Putamen (tissue), 1 donor: Measurements from ENCODE around the gene PHAF1.

Source experiments
- DNase-seq: peaks from one replicate; pipeline ENCODE4 v3.0.0-alpha.2; 2016; ENCODE audit warnings: low spot score

PHAF1 gene

DNA sequence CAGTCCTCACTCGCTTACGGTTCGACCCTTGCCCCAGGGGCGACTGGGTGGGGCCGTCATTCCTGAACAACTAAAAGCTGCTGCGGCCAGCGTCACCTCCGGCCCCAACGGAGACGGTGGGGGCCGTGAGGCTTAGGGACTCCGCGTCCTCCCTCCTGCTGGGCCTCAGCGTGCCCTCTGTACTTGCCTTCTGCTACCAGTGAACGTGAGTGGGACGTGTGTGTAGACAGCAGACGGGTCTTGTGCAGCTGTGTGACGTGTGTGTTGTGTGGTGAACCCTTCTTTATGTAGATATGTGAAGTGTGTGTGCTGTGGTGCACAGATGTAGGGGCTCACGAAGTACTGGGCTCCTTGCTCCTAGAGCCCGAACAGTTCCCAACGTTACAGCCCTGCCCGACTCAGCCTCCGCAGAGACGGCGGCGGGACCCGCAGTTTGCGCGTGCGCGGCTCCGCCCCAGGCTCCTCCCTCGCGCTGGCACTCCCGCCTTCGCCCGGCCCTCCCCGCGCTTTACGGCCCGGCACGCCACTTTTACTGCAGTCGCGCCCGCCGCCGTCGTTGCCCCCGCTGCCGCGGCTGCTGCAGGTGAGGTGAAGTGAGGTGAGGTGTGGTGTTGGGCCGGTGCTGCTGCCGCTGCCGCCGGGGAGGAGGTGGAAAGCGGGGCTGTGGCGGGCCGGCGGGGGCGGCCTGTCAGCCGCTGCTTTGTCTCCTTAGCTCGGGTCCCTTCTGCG, at the start of gene PHAF1:
PHAF1 (plus strand) TSS at position 535 of the 729 bp plus-strand sequence. CDS start 235 bp downstream, outside the sequence.
- DNase-seq: peak; percentile 92

DNA sequence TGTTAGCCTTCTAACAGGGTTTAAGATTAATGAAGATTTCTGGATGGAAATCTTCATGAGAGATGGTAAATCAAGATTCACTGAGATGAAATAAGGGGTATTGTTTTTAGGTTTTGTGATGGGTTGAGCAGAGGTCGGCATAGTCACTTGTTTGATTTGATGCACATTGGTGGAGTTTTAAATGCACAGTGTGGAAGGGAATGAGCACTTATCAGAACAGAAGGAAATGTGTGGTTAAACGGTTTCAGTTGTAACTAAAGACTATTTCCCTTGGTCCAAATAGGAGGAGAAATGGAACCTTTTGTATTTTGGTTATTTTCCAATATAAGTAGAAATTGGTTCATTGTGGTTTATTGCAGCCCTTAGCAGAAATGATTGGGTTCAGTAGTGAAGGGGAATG, 46.7 kb upstream of the PHAF1 start:
- DNase-seq: no peak

DNA sequence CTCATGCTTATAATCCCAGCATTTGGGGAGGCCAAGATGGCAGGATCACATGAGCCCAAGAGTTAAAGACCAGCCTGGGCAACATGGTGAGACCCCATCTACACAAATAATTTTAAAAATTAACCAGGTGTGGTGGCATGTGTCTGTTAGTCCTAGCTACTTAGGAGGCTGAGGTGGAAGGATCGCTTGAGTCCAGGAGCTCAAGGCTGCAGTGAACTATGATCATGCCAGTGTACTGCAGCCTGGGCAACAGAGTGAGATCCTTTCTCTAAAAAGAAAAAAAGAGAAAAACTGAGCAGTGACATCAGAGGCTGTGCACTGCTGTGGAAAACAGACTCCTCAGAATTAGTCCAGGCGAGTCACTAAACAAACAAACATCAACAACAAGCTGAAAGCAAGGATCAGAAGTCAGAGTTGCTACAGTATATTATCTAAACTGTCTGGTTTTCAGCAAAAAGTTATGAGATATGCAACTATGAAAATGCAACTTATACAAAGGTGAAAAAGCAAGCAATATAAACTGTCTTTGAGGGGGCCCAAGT, 41.5 kb upstream of the PHAF1 start:
- no peak for DNase-seq

DNA sequence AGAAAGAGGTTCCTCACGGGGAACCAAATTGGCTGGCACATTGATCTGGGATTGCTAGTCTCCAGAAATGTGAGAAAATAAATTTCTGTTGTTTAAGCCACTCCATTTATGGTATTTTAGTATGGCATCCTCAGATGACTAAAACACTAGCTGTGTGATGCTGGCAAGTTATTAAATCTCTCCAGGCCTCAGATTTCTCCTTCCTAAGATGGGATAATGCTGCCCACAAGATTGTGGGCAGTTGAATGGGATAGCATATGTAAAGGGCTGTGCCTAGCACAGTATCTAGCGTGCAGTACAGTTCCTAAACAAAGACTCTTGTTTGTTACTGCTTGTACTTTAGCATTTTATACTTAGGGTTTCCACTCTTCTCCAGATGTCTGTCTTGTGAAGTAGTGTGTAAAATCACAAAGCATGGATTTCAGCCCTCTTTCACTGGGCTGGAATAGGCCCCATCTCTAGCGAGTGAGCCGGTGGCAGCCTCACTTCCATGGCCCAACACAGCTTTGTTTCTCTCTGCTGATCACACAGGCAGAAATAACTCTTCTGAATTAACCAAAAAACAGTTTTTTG, 38.2 kb upstream of the PHAF1 start:
- DNase-seq: peak; percentile 32

DNA sequence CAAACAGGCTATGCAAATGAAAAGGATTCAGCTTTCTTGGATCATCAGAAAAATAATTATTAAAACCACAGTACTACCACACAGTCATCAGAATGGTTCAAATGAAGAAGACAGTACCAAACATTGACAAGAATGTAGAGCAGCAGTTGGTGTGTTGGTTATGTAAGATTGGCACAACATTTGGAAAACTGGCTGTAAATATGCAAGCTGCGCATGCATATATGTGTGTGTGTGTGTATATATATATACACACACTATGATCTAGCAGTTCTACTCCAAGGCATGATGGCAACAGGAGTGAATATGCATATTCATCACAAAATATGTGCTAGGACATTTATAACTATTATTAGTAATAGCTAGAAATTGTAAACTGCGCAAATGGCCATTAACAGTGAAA, 34.4 kb upstream of the PHAF1 start:
- DNase-seq: no peak

DNA sequence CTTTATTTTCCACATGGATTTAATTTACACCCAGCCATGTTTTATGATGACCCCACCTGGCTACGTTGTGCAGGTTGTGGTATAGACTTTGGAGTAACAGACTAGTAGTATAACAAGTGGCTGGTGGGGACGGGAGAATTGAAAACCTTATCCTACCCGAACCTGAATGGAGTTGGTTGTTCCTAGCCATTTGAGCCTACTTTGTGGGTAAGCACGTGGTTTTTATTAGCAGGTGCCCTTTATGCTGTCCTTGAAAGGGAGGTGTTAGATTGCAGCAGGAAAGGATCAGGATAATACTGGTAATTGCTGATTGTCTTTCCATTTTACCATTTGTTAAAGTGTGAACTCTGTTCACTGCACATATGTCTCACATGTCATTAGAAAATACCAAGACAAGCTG, 31.9 kb upstream of the PHAF1 start:
- DNase-seq: no peak

DNA sequence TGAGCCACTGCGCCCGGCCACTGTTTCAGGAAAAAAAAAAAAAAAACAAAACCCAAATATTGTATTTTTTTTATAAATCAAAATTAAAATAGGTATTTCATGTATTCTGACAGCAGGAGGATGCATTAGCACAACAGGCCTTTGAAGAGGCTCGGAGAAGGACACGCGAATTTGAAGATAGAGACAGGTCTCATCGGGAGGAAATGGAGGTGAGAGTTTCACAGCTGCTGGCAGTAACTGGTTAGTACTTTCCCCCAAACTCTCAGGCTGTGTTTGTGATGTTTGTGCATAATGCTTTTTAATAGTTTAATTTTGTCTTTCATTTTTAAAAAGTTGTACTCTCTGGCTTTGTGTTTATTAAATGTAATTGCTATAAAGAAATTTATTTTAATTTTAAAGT, 27.6 kb upstream of the PHAF1 start:
- no peak for DNase-seq

DNA sequence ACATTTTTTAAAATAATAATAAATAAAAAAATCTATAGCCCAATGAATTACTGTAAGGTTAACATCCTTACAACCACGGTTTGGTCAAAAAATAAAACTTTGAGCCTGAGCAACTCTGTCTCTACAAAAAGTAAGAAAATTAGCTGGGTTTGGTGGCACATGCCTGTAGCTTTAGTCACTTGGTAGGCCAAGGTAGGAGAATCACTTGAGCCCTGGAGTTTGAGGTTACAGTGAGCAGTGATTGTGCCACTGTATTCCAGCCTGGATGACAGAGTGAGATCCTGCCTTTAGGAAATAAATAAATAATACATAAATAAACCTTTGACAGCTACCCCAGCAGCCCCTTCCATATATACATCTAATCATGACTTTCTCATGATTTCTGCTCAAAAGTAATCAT, 26.9 kb upstream of the PHAF1 start:
- no peak for DNase-seq

DNA sequence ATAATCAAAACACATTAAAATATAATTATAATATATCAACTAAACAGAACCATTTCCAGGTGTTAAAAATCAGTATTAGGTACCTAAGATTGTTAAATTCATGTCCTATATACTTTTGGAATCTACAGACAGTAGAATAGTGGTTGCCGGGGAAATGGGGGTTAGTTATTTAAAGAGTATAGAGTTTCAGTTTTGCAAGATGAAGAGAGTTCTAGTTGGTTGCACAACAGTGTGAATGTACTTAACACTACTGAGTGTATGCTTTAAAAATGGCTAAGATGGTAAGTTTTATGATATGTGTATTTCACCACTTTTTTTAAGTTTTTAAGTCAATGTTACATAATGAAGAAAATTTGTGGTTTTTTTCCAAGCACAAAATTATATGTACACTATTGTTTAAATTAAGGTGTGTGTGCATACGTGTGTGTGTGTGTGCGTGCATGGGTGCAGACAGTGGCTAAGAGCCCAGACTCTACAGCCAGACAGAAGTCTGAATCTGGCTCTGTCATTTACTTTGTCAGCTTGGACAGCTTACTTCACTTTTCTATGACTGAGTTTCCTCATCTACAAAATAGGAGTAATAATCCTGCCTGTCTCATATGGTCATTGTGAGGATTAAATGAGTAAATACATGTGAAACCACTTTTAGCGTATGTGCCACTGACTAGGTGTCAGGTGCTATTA, 25.3 kb upstream of the PHAF1 start:
- no peak for DNase-seq

DNA sequence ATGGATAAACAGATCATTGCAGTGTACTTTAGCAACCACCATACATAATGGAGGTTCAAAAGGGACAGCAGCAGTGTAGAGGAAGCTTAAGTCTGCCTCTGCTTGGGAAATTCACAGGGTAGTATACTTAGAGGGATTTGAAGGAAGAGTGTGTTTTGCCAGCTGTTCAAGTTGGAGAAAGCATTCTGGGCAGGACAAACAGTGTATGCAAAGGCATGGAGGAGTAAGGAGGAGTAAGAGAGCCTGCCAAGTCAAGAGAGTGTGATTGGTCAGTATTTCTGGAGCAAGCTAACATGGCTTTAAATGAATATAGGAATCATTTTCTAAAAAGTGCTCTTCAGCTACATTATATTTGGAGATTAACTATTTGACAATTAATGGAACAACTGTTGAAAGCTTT, 22.9 kb upstream of the PHAF1 start:
- no peak for DNase-seq

DNA sequence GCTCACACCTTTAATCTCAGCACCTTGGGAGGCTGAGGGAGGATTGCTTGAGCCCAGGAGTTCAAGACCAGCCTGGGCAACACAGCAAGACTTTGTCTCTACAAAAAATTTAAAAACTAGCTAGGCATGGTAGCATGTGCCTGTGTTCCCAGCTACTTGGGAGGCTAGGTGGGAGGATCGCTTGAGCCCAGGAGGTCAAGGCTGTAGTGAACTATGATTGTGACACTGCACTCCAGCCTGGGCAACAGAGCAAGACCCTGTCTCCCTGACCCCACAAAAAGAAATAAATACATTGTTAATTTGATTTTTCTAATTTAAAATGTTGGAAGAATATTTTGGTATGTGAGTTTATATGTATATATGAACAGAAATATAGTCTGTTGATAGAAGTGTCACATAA, 22.4 kb upstream of the PHAF1 start:
- DNase-seq: no peak

DNA sequence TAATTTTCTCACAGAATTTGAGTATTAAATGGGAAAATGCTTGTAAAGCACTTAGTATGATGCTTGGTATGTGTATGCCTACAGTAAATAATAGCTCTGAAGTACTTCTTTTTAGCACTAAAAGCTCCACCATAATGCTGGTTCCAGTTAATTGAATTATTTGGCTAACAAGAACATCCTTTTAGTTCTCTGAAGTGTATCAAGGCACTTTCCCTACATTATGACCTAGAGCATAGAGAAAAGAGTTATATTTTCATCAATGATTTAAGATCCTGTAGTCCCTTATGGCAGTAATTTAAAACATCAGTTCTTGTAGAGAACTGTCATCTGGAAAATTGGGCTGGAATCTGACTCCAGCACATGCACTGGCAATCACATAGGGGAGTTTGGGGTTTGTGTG, 21.9 kb upstream of the PHAF1 start:
- DNase-seq: no peak

DNA sequence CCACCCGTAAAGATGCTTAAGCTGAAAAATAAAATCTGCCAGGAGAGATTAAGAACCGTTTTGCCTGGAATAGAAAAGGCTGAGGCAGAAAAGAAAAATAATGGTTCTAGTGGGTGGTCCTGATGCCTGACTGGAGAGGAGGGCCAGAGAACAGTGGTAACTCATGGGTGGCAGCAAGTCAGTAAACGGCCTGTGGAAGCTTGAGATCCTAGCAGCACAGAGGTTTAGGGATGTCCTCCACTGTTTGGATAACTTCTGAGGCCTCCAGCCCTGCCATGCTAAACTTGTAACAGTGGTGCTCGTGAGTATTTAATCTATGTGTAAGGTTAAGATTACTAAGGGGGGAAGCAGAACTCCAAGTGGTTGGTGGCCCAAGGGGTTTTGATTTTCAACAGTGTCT, 21.2 kb upstream of the PHAF1 start:
- DNase-seq: no peak

DNA sequence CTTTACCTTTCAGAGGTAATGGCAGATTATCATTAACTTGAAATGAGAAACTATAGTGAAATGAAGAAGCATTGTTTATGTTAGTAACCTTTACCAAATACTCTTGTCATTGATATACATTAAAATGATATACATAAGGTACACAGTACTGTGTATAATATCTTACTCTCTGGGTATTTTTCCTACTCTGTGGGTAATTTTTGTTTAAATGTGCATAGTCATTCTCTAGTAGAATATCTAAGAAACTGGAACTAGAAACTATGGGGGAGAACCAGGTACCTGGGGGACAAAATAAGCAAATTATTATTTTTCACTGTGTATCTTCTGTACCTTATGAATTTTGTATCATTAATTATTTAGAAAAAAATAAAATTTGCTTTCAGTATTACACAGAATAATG, 20.6 kb upstream of the PHAF1 start:
- DNase-seq: no peak

DNA sequence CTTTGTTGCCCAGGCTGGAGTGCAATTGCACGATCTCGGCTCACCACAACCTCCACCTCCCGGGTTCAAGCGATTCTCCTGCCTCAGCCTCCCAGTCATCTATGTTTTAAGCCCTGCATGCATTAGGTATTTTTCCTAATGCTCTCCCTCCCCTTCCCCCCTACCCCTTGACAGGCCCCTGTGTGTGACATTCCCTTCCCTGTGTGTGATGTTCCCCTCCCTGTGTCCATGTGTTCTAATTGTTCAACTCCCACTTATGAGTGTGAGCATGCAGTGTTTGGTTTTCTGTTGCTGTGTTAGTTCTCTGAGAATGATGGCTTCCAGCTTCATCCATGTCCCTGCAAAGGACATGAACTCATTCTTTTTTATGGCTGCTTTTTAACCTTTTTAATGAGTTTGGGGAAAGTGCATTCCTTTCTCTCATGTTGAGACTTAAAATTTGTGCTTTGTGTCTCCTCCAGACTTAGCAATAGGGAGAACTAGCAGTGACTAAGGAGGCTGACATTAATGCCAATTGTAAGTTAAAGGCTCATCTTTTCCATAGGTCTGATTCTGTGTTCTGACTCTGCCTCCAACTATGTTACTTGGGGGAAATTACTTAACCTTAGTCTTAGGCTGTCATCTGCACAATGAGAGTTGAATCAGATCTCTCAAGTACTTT, 17.7 kb upstream of the PHAF1 start:
- no peak for DNase-seq

DNA sequence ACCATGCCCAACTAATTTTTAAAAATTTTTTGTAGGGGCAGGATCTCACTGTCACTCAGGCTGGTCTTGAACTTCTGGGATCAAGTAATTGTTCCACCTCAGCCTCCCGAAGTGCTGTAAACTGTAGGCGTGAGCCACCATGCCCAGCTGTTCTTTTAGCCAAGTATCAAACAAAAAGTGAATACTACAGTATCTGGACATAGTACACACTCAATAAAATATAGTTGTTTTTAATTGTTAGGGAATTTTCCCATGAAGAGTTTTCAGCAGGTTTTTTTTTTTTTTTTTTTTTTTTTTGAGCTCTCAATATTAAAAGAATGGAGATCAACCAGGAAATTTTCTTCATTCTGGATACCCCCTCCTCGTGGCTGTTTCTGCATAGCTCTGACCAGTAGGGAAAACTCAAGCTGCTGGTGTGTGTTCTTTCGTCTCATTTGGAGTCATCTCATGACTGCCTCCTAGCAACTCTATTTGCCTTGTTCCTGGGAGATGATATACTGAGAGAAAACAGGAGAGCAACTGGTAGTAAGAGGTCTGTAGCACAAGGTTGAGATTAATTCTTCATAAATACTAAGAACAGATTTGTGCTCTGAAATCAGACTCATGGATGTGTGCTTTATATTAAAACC, 16.5 kb upstream of the PHAF1 start:
- DNase-seq: no peak

DNA sequence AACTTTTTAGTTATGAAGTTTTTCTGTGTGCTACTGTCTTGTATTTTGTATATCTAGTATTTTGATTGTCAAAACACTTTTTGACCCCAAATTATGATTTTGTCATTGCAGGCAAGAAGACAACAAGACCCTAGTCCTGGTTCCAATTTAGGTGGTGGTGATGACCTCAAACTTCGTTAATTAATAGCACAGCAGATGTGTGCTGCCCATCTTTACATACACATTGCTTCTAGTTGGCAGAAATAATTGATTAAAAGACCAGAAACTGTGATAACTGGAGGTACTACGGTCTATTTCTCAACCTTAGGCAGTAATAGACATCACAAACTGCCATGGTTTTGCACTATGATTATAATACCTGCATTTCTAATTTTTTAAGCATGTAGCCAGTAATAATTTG, 11.1 kb upstream of the PHAF1 start:
- no peak for DNase-seq

DNA sequence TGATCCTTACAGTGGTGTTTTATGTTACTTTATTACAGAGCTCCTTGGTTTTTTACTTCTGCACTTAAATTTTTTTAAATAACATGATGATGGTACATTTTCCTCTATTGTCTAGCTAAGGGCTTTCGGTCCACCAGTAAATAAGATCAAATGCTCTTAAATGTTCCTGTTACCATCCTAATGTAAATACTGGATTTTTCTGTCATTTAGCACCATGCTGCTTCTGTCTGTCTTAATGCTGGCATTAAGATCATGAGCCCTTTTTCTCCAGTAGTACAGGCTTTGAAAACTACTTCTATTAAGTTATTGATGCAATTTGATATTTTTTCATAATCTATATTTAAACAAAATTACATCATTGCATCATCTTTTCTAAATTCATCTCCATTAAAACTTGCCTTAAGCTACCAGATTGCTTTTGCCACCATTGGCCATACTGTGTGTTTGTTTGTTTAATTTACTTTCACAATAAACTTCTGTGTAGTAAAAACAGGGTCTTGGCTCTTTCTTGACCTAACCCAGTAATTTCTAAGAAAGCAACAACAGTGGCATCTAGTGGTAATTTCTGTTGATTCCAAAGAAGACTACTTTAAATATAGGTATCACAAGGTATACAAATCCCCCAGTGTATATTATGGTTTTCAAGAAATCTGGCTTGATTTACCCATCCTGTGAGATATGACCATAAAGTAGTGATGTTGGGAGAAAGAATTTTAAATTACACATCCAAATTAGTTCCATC, 9.0 kb upstream of the PHAF1 start:
- peak; percentile 23 for DNase-seq

DNA sequence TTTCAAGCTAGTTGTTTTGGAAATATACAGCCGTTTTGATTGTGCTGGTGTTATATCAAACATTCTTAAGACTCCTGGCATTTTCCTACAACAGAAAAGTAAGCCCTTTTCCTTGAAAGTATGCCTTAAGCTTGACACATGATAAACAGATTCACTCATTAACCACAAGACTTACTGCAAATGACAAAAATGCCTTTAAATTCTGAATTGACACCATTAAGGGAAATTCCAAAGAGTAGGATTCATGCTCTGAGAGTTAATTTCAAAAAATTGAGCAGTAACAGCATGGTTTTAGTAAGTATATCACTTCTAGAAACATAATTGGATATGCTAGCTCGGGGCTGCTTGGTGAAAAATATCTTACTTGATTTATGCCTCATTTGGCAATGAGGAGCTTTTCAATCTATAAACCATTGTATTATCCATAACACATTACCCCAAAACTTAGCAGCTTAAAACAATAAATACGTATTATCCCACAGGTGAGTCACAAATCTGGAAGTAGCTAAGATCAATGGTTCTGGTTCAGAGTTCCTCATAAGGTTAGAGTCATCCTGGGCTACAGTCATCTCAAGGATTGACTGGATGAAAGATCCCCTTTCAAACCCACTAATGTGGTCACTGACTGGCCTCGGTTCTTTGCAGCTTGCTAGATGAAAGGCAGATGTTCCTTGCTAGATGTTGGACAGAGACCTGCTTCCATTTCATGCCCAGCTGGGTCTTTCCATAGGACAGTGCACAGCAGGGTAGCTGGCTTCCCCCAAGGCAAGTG, 8.2 kb upstream of the PHAF1 start:
- no peak for DNase-seq

DNA sequence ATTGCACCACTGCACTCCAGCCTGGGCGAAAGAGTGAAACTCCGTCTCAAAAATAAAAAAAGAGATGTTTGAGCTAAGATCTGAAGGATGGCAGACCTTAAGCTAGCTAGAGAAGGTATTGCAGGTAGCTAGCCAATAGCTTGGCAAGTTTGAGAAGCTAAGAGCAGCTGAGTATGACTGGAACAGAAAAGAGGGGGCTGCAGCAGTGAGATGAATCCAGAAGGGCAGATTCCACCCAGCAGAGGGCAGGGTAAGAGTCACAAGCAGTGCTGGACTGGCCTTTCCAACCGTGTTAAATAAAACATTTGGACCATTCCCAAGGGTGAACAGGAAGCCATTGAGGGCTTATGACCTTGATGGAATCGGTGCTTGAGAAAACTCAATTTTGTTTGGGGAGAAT, 5.7 kb upstream of the PHAF1 start:
- DNase-seq: no peak

DNA sequence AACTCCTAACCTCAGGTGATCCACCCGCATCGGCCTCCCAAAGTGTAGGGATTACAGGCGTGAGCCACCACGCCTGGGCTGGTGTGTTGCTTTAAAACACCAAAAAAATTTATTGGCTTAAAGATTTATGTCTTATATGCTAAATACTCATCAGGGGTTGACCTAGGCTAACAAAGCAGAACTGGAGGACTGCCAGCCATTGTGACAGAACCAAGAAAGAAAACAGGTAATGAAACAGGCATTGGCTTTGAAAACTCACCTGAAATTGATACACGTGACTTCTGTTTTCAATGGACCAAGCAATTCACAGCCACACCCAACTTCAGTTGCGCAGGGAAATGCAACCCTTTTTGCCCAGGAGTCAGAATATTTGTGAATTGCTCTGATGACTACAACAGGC, 4.9 kb upstream of the PHAF1 start:
- DNase-seq: no peak
